Thymus (tissue), 11 donors: ENCODE results near the gene MAST1. TPM values are rescaled to one million over a fixed set of nuclear protein-coding genes. Genes with fewer than 3 reads are reported as not detected.

Experiments
- DNase-seq, 9 donors: peaks; one replicate each; pipeline ENCODE4 v3.0.0-alpha.2; 2013; ENCODE audit warnings: low spot score in 9 of 9, low read depth in 6 of 9, missing footprints in 1 of 9
- H3K27ac ChIP-seq, 2 donors: one replicate each; pipeline ENCODE4 v1.5.1; 2013; ENCODE audit warnings: control low read depth in 1 of 2, low read depth in 1 of 2, low read length in 1 of 2, mild to moderate bottlenecking in 1 of 2, moderate library complexity in 1 of 2
- H3K27me3 ChIP-seq, 2 donors: one replicate each; pipeline ENCODE4 v1.5.1; 2013; ENCODE audit warnings: low read length in 1 of 2; ENCODE audit not compliant: control insufficient read depth in 2 of 2, insufficient read depth in 1 of 2
- H3K36me3 ChIP-seq, 2 donors: one replicate each; pipeline ENCODE4 v1.5.1; 2013; ENCODE audit warnings: low read length in 1 of 2, mild to moderate bottlenecking in 1 of 2, moderate library complexity in 1 of 2; ENCODE audit not compliant: control insufficient read depth in 2 of 2, insufficient read depth in 2 of 2
- H3K4me1 ChIP-seq, 2 donors: one replicate each; pipeline ENCODE4 v1.5.1; 2013; ENCODE audit warnings: low read length in 2 of 2; ENCODE audit not compliant: control insufficient read depth in 2 of 2, insufficient read depth in 2 of 2
- H3K4me3 ChIP-seq, 2 donors: one replicate each; pipeline ENCODE4 v1.5.1; 2013; ENCODE audit warnings: low read length in 2 of 2, control low read depth in 1 of 2, mild to moderate bottlenecking in 1 of 2
- H3K9me3 ChIP-seq, 2 donors: one replicate each; pipeline ENCODE4 v1.5.1; 2013; ENCODE audit warnings: low read length in 1 of 2, mild to moderate bottlenecking in 1 of 2; ENCODE audit not compliant: control insufficient read depth in 2 of 2, insufficient read depth in 1 of 2
- WGBS: extraction: QIAGEN DNeasy Blood & Tissue Kit; methylation state at CpG from one replicate; pipeline ENCODE4 v1.1.7; 2013; 5-methylcytosine and 5-hydroxymethylcytosine counted together
- polyA plus RNA-seq: library from polyadenylated mRNA; stranded (reverse); fragments of 200-250 nt; gene quantifications from one replicate; pipeline ENCODE4 v1.2.3, GENCODE V29; 2013
- total RNA-seq: library from RNA; stranded (reverse); fragments of 120-200 nt; gene quantifications from one replicate; pipeline ENCODE4 v1.2.4, GENCODE V29; 2013
- donor health status: healthy.

The MAST1 gene
- total and polyA plus RNA-seq, 2 donors = 0.38 to 0.91 TPM

DNA sequence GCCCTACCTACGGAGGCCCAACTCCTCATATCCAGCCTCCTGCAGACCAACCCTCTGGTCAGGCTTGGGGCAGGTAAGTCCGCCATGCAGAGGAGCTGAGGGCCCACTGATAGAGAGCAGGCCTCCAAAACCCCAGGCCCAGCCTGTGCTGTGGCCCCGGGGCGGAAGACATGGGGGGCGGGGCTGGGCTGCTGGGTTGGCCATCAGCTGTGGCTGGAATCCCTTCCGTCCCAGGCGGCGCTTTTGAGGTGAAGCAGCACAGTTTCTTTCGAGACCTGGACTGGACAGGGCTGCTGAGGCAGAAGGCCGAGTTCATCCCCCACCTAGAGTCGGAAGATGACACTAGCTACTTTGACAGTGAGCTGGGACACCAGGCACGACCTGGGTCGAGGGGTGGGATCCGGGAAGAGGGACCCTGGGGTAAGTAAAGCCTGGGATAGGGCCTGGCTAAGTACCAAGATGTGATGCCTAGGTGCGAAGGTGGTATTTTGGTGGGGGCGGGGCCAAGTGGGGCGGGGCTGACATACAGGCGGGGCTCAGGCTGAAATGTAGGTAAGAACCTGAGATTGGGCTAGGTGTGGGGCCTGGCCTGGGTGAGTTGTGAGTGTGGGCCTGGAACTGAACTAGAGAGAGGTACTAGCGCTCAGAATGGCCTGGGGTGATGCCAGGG is 27.6 kb downstream of the MAST1 start:
- Histone ChIP-seq H3K4me3 (no peak overlapping the region), H3K27ac (no peak overlapping the region), H3K9me3 (peaks cover 0 to 3% of the 10 kb centered on the region in 2 donors), H3K4me1 (peaks cover 5 to 10% of the 10 kb centered on the region in 2 donors), H3K36me3 (no peaks in the 10 kb centered on the region), H3K27me3 (peaks cover 0 to 12% of the 10 kb centered on the region in 2 donors)
- WGBS = 97% methylated on average over 19 of the region's 19 CpGs
- DNase-seq = no peak

DNA sequence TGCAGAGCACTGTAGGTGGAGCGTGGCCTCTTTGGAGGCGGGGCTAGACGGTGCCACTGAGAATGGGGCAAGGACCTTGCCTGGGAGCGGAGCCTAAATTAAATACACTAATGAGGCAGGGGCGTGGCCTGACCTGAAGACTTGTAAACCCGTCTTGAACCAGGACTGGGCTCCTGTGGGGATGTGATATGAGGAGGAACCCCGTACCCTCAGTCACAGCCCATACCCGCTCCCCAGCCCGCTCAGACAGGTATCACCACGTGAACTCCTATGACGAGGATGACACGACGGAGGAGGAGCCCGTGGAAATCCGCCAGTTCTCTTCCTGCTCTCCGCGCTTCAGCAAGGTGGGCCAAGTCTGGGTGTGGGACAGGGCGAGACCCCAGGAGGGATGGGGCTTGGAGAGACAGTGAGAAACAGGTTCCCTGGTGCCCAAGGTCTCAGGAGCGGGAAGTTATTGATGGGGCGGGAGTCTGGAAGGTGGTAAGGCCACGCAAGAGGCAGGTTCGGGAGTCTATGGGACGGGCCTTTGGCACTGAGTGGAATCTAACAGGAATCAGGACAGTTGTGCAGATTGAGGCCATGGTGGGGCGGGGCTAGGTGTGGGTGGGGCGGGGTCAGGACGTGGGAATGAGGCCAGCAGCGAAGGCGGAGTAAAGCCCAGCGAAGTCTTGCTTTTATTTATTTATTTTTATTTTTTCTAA is 28.3 kb downstream of the MAST1 start:
- Histone ChIP-seq H3K27ac (no peak overlapping the region), H3K4me3 (no peak overlapping the region), H3K36me3 (no peaks in the 10 kb centered on the region), H3K4me1 (peaks cover 5 to 10% of the 10 kb centered on the region in 2 donors), H3K9me3 (peaks cover 0 to 3% of the 10 kb centered on the region in 2 donors), H3K27me3 (peaks cover 0 to 12% of the 10 kb centered on the region in 2 donors)
- DNase-seq = no peak
- 93% methylated on average over 29 of the region's 29 CpGs for WGBS

DNA sequence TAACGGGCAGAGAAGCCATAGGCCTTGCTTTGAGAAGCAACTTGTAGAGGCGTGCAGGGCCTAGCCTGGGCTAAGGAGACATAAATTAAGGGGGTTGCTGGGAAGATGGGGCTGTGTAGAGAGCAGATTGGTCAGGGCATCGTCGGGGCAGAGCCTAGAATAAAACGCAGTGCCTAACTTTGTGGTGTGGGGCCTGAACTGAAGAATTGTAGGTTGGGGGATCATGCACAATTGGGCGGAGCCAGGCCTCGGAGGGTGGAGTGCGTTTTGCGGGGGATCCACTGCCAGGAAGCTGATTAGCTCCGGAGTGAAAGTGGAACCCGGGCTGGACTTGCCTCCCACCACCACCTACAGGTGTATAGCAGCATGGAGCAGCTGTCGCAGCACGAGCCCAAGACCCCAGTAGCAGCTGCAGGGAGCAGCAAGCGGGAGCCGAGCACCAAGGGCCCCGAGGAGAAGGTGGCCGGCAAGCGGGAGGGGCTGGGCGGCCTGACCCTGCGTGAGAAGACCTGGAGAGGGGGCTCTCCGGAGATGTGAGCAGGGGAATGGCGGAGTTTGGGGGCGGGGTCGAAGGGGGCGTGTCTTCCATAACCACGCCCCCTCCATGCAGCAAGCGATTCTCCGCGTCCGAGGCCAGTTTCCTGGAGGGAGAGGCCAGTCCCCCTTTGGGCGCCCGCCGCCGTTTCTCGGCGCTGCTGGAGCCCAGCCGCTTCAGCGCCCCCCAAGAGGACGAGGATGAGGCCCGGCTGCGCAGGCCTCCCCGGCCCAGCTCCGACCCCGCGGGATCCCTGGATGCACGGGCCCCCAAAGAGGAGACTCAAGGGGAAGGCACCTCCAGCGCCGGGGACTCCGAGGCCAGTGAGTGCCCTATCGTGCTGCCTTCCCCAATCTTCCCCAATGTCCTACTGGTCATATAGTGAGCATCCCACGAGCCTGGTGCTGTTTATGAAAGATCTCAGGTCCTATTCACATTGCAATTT is 29.1 kb downstream of the MAST1 start:
- Histone ChIP-seq H3K9me3 (peaks cover 0 to 3% of the 10 kb centered on the region in 2 donors), H3K4me1 (peaks cover 5 to 10% of the 10 kb centered on the region in 2 donors), H3K4me3 (peak overlapping the region; percentile 40 to 45), H3K27me3 (peaks cover 0 to 12% of the 10 kb centered on the region in 2 donors), H3K27ac (no peak overlapping the region), H3K36me3 (no peaks in the 10 kb centered on the region)
- DNase-seq = peak in 5 of 9 donors; percentile 54 to 84 (median 71)
- WGBS = 5% methylated on average over 51 of the region's 51 CpGs

DNA sequence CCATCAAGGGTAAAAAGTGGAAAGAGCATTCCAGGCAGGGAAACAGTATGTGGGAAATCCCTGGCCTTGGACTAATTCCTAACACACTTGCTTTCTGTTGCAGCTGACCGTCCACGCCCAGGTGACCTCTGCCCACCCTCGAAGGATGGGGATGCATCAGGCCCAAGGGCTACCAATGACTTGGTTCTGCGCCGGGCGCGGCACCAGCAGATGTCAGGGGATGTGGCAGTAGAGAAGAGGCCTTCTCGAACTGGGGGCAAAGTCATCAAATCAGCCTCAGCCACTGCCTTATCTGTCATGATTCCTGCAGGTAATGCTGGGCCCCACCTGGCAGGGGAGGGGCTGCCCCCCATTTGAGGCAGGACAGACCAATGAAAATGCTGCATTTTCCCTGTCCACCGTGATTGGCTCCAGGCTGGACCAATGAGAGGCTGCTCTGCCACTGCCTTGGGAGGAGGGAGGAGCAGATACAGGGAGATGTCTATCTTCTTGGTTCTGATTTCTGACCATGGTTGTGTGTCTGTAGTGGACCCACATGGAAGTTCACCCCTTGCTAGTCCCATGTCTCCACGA is 30.3 kb downstream of the MAST1 start:
- H3K4me1 ChIP-seq = peaks cover 5 to 12% of the 10 kb centered on the region in 2 donors
- no peak for DNase-seq
- H3K27me3 ChIP-seq = peaks cover 0 to 19% of the 10 kb centered on the region in 2 donors
- H3K4me3 ChIP-seq = no peak overlapping the region
- peaks cover 0 to 4% of the 10 kb centered on the region in 2 donors for H3K36me3 ChIP-seq
- no peak overlapping the region for H3K27ac ChIP-seq
- 98% methylated on average over 10 of the region's 10 CpGs for WGBS
- H3K9me3 ChIP-seq = peaks cover 0 to 13% of the 10 kb centered on the region in 2 donors

DNA sequence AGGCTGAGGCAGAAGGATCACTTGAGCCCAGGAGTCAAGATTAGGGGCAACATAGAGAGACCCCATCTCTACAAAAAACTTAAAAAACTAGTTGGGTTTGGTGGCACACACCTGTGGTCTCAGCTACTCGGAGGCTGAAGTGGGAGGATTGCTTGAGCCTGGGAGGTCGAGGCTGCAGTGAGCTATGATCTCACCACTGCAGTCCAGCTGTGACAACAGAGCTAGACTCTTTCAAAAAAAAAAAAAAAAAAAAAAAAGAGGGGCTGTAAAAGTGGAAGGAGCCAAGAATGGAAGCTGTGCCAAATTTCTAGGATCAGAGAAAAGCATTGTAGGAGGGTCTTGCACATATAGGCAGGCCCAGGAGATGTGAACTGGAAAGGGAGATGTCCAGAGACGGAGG is 33.4 kb downstream of the MAST1 start:
- Histone ChIP-seq H3K4me1 (peaks cover 5 to 14% of the 10 kb centered on the region in 2 donors), H3K36me3 (peaks cover 7 to 23% of the 10 kb centered on the region in 2 donors), H3K9me3 (peaks cover 0 to 16% of the 10 kb centered on the region in 2 donors), H3K27ac (no peak overlapping the region), H3K4me3 (no peak overlapping the region), H3K27me3 (peaks cover 0 to 22% of the 10 kb centered on the region in 2 donors)
- WGBS = 91% methylated on average over 3 of the region's 3 CpGs
- DNase-seq = no peak

DNA sequence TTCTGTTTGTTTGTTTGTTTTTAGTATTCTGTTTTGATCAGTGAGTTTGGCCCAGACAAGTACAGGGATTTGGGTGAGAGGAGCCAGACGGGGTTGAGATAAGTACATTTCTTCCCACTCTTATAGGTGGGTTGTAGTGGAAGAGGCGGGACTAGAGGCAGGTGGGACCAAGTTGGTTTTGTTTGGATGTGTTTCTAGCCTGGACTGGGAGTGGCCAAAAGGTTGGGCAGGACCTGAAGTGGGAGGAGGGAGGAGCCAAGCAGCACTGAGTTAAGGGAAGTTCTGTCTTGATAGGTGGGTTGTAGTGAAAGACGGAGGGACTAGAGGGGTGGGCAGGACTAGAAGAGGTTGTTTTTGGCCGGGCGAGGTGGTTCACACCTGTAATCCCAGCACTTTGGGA is 33.9 kb downstream of the MAST1 start:
- no peak overlapping the region for H3K4me3 ChIP-seq
- no peak overlapping the region for H3K27ac ChIP-seq
- peaks cover 0 to 20% of the 10 kb centered on the region in 2 donors for H3K27me3 ChIP-seq
- peaks cover 7 to 29% of the 10 kb centered on the region in 2 donors for H3K36me3 ChIP-seq
- H3K4me1 ChIP-seq = peaks cover 5 to 11% of the 10 kb centered on the region in 2 donors
- no peak for DNase-seq
- 97% methylated on average over 5 of the region's 5 CpGs for WGBS
- peaks cover 0 to 16% of the 10 kb centered on the region in 2 donors for H3K9me3 ChIP-seq

DNA sequence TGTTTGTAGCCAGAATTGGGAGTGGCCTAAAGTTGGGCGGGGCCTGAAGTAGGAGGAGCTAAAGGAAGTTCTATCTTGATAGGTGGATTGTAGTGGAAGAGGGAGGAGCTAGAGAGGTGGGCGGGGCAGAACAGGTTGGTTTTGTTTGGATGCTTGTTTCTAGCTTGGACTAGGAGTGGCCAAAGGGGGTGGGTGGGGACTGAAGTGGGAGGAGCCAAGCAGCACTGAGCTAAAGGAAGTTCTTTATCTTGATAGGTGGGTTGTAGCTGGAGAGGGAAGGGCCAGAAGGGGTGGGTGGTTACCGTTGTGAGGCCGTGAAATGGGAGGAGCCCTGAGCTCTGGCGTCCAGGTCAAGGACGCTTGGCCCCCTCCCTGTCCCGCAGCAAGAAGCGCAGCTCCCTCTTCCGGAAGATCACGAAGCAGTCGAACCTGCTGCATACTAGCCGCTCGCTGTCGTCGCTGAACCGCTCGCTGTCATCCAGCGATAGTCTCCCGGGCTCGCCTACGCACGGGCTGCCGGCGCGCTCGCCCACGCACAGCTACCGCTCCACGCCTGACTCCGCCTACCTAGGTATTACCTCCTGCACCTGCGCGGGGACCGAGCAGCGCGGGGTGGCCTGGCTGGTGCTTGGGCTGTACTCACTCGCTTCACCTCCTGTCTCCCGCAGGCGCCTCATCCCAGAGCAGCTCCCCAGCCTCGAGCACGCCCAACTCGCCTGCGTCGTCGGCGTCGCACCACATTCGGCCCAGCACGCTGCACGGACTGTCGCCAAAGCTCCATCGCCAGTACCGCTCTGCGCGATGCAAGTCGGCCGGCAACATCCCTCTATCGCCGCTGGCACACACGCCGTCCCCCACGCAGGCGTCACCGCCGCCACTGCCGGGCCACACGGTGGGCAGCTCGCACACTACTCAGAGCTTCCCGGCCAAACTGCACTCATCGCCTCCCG is 34.9 kb downstream of the MAST1 start:
- H3K4me3 ChIP-seq = peak overlapping the region; percentile 4 to 29
- peak in 2 of 9 donors; percentile 41 to 60 for DNase-seq
- 85% methylated on average over 70 of the region's 70 CpGs for WGBS
- H3K9me3 ChIP-seq = peaks cover 0 to 13% of the 10 kb centered on the region in 2 donors
- peak overlapping the region in 1 of 2 donors; percentile 31 for H3K27ac ChIP-seq
- H3K27me3 ChIP-seq = peaks cover 0 to 14% of the 10 kb centered on the region in 2 donors
- peaks cover 13 to 32% of the 10 kb centered on the region in 2 donors for H3K36me3 ChIP-seq
- peaks cover 0 to 4% of the 10 kb centered on the region in 2 donors for H3K4me1 ChIP-seq
